ENCODE data around the gene HIPK2.

The HIPK2 gene

DNA sequence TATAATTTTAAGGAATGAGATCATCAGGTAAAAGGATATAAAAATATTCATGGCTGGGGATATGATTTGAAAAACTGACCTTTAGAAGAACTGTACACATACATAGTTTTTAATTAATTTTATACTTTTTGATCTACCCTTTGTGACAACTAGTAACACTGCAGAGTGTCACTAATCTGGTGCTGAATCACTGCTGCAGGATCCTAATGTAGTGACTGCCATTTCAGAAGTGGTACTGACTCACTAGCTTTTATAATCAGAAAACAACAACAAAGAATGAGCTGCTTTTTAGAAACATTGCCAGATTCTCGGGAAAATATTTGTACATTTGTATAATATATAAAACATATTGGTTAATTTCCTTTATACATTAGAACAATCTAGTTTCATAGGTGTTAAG lies 110.4 kb downstream of the HIPK2 start:
- peak; percentile 55 for FAIRE-seq

DNA sequence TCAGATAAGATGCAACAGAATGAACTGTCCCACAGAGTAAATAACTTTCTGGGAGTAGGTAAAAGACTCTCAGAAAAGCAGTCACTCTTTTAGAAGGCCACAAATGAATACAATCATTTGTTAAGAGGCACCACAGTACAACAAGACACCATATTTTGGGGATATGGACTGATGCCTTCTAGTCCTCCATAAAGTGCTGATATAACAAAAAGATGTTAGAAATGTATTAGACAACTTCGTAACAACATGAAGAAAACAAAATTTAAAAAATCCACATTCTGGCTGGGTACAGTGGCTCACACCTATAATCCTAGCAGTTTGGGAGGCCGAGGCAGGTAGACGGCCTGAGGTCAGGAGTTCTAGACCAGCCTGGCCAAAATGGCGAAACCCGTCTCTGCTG lies 111.3 kb downstream of the HIPK2 start:
- no peak for FAIRE-seq

- no peak for FAIRE-seq
Observed at GRCh38 chr7:139664434-139664833, 113.4 kb downstream of the HIPK2 start.

- no peak for FAIRE-seq
Observed at GRCh38 chr7:139663608-139664177, 114.1 kb downstream of the HIPK2 start.

DNA sequence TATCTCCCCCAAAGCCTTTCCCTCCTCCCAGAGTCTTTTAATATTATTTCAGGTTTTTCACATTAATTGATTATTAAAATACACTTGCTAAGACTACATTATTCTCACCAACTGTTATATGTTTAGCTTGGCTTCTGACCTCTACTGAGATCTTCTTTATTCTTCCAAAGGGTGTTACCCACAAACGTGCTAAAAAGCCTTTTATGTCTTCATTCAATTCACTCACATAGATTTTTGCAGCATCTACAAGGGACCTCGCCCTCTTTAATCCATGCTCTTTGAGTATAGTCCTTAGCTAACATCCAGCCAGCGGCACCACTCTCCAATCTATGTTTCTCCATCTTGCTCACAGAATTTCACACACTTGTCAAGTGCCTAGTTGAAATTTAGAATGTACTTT lies 115.9 kb downstream of the HIPK2 start:
- no peak for FAIRE-seq

DNA sequence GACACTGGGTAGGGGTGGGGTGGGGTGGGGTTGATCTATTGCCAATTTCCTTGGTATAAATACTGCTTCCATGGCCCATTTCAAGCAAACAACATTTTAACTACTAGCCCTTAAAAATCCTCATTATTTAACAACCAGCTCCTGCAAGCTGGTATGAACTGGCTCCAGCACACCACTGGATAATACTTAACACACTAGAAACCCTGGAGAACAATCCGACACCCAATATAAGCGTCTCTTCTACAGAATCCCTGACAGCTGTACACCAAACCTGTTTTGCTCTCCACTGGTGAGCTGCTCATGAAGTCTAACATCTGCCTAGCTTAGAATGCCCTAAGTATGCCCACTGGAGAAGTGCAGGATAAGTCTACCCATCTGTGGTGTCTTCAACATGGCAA lies 116.8 kb downstream of the HIPK2 start:
- no peak for FAIRE-seq

- peak; percentile 74 for FAIRE-seq
Observed at GRCh38 chr7:139660317-139661042, 117.3 kb downstream of the HIPK2 start.

DNA sequence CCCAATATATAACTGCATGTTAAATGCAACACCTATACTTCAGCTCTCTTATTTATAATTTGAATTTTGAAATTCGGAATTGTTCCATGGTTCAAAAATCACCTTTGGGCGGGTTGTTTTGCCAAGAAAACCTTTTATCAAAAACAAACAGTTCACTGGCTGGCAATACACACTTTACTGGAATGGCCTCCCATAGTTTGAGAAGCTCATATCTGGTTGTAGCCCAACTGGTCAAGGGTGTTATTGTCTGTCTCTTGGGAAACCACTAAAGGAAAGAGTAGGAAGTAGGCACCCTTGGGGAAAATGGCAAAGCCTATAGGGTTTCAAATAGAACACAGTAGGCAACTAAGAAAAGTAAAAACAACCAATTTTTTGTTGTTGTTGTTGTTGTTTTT lies 117.9 kb downstream of the HIPK2 start:
- peak; percentile 53 for FAIRE-seq

DNA sequence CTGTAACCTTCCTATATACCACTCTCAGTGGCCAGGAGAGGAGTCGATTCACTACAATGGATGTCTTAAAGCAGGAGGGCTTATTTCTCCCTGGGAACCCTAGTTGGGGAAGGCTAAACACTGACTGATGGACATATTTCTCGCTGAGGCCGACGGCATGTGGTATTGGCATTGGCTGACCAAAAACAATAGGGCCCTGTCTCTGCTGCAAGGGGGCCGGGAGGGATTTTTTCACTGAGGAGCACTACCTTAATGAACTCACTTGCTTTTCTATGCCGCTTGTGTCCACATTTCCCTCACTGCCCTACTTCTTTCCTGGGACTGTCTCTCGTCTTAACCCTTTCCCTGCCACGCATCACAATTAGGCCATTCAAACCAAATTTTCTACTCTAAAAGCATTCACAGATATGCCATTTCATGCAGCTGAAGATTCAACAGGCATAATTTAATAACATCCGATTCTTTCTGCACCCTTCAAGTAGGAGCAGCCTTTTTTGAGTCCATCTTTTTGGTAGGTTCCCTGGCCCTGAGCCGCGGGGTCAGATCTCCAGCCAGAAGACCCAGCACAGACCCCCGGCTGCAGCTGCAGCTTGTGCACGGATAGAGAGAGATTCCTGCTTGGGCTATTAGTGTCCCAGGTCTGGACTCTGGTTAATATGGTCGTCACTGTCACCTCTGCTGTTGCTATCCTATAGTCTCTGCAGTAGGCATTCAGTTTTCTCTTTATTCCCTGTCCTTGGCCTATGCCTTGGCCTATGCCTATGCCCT lies 118.7 kb downstream of the HIPK2 start:
- FAIRE-seq = no peak

GRCh38 chr7:139658296-139658695 lies 119.5 kb downstream of the HIPK2 start:
- FAIRE-seq = no peak

- FAIRE-seq = no peak
Observed at GRCh38 chr7:139657725-139658124, 120.1 kb downstream of the HIPK2 start.

DNA sequence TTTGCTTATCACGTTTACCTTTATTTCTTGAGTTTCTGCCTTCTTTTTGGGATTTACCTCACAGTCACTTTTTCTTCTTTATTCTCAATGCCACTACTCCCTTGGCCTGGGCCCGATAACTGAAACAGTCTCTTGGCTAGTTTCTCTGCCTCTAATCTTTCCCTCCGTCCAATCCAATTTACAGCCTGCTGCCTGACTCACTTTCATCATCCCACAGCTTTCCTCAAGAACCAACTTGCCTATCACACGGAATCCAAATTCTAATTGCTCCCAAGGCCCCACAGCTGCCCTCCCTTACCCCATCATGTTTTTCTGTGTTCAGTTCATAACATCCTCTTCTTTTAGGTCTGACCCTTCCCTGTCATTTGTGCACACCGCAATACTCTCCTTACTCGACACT lies 121.4 kb downstream of the HIPK2 start:
- no peak for FAIRE-seq

DNA sequence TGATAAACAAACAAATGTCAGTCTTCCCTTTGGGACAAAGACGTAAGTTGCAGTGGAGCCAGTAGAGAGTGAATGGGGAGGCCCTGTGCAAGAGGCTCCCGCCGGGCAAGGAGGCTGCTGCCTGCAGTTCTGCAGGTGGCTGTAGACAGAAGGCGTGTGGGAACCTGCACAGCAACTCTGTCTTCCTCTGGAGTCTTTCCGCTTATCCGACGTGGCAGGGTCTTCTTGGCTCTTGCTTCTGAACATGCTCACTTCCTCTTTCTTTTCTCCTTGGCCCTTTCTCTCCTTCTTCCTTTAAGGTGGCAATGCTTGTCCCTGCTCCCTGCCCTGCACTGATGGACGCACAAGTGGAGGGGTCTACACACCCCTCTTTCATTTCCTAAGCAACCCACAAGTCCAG lies 122.5 kb downstream of the HIPK2 start:
- FAIRE-seq = no peak

GRCh38 chr7:139654276-139655181 lies 123.3 kb downstream of the HIPK2 start:
- FAIRE-seq = no peak

- FAIRE-seq = no peak
Observed at GRCh38 chr7:139651914-139652313, 125.9 kb downstream of the HIPK2 start.

- FAIRE-seq = no peak
Observed at GRCh38 chr7:139651308-139651707, 126.5 kb downstream of the HIPK2 start.

DNA sequence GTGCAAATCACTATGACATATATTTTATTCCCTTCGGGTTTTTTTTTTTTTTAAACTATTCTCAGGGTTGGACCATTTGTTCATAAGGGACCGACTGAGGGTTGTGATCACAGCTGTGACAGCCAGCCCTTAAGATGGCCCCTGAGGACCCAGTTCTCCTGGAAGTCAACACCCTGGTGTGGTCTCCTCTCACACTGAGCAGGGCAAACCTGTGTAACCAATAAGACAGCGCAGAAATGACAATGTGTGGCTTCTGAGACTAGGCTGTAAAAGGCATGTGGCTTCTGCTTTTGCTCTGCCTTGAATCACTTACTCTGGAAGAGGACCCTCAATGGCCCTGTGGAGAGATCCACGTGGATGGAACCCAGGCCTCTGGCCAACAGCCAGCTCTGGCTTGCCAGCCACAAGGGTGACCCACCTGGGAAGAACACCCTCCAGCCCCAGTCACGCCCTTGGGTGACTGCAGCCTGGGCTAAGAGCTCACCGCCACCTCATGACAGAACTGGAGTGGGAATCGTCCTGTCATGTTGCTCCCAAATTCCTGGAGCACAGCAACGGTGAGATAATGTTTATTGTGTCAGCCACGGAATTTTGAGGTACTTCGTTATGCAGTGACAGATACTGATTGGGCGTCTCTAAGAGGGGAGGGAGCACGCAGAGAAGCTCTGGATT lies 127.2 kb downstream of the HIPK2 start:
- FAIRE-seq = no peak

DNA sequence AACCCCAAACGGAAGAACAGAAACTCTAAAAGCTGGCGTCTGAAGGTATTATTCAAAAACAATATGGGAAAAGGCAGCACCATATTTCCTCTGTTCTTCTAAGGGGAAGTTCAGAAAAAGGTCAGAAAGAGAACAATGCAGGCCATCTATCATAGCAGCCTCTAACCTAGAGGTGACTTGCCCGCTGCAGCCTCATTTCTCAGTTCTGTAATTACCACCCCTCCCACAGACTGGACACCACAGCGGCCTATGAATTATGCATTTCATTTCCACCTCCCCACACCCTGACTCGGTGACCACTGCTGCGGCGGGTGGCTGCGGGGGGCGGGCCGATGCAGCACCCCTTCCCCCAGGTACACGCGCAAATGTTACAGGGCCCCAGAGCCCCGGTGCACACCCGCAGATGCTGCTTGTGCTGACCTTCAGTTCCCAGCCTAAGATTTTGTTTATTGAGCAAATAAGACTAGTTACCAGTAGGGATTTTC lies 128.8 kb downstream of the HIPK2 start:
- no peak for FAIRE-seq

GRCh38 chr7:139648391-139648861 lies 129.4 kb downstream of the HIPK2 start:
- no peak for FAIRE-seq

DNA sequence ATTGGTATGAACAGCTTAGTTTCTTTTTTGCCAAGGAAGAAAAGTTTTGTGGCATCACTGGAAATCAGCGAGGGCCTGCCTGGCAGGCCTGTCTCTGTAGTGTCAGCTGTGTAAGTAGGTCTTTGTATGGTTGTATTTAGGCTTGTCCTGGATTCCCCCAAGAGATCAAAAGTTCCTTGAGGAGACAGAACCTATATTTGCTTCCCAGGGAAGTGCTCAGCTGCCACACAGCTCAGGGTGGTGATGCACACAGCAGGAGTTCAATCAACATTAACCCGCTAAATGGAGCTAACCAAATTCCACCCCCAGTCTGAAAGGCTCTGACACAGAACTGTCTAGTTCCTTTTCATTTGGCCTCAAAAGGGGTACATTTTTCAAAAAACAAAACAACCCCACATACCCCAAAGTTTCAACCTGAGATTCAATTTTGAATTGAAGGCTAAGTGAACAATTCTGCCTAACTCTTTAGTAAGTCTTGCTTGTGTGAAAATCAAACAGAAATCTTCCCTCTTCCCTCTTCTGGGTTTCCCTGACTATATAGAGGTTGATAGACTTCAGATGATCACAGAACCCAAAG lies 129.9 kb downstream of the HIPK2 start:
- no peak for FAIRE-seq

DNA sequence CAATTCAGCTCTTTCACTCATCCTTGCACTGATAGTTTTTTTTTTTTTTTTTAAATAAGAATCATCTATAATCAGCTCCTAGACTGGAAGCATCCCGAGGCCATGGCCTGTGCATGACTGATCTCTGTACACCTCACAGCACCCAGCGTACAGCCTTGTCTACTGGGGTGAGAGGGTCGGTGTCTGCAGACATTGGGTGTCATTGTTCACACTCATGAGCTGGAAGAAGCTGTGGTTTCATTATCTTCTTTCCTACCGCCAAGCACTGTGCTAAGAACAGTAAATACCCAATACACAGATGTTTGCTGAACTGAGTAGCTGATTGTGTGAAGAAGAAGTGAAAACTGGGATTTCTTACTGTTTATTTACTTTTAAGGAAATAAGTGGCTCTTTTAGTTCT lies 130.7 kb downstream of the HIPK2 start:
- FAIRE-seq = no peak

DNA sequence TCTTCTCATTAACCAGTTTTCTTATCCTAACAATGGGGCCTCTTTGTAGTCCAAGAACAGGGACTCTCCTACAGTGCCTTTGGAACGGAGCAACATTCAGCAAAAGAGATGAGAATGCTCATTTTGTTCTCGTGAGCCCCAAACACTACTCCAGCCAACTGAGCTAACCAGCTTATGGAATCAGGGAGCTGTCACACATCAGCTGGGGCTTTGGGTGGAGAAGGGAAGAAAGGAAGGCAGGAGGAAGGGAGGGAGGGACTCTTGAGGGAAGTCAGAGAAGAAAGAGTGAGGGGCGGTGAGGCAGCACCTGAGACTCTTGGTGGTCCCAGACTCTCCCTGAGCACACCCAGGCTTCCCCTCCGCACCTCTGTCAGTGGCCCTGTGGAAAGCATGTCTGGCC lies 131.2 kb downstream of the HIPK2 start:
- no peak for FAIRE-seq

All from A204.1 (cell line).